ENCODE results near the gene MRPS18C. TPM values are rescaled to one million over a fixed set of nuclear protein-coding genes. Genes with fewer than 3 reads are reported as not detected.
"Not testable (repeated sequence)": the region's sequence is repeated elsewhere in the genome, so short reads cannot be mapped to it uniquely, and the experiment has no call there.

Gene MRPS18C
- total RNA-seq, 3 donors from 2014 or later, result 28.9 to 47.8 (median 36.2) TPM

GRCh38 chr4:83503974-83504373, 48.1 kb downstream of the MRPS18C start:
- Histone ChIP-seq H3K36me3 (ENCODE audit: low read depth) (no peaks in the 10 kb centered on the region), H3K9me3 (no peaks in the 10 kb centered on the region), H3K4me3 (no peak overlapping the region), H3K4me1 (ENCODE audit: low read depth) (no peaks in the 10 kb centered on the region)
- DNase-seq (no peak), ATAC-seq (no peak)
- no peak for TF ChIP-seq CTCF (IDR thresholded peaks at IDR 0.05)
- intact Hi-C loops (cut with DNase I, micrococcal nuclease), result loop anchor here in 1 of 2 donors (10.0 kb wide), 1 partner anchor 131 kb away; no protein-coding TSS in a partner anchor

- Histone ChIP-seq H3K36me3 (ENCODE audit: low read depth) (no peaks in the 10 kb centered on the region), H3K4me3 (no peak overlapping the region), H3K4me1 (ENCODE audit: low read depth) (no peaks in the 10 kb centered on the region), H3K9me3 (no peaks in the 10 kb centered on the region)
- no peak for ATAC-seq
- no peak for DNase-seq
- TF ChIP-seq CTCF (IDR thresholded peaks at IDR 0.05), result no peak
- intact Hi-C loops (cut with DNase I, micrococcal nuclease), result loop anchor here in 1 of 2 donors (10.0 kb wide), 1 partner anchor 130 kb away; no protein-coding TSS in a partner anchor
Measured at GRCh38 chr4:83504503-83504902, 48.6 kb downstream of the MRPS18C start.

- no peak for ATAC-seq
- TF ChIP-seq CTCF (IDR thresholded peaks at IDR 0.05), result no peak
- no peaks in the 10 kb centered on the region for H3K36me3 ChIP-seq (ENCODE audit: low read depth)
- H3K4me1 ChIP-seq (ENCODE audit: low read depth), result no peaks in the 10 kb centered on the region
- intact Hi-C loops (cut with DNase I, micrococcal nuclease), result loop anchor here (5.0 to 10.0 kb wide), 2 partner anchors 130 to 137 kb away; no protein-coding TSS in a partner anchor
- no peak overlapping the region for H3K4me3 ChIP-seq
- H3K9me3 ChIP-seq, result no peaks in the 10 kb centered on the region
- DNase-seq, result no peak
Measured at GRCh38 chr4:83504996-83505395, 49.1 kb downstream of the MRPS18C start.

- H3K4me3 ChIP-seq; H3K9me3 ChIP-seq; H3K4me1 ChIP-seq (ENCODE audit: low read depth); H3K36me3 ChIP-seq (ENCODE audit: low read depth): not testable (repeated sequence)
- intact Hi-C loops (cut with DNase I, micrococcal nuclease), result loop anchor here (5.0 to 10.0 kb wide), 2 partner anchors 126 to 133 kb away; no protein-coding TSS in a partner anchor
- peak; percentile 77 for ATAC-seq
- TF ChIP-seq CTCF (IDR thresholded peaks at IDR 0.05), result peak; percentile 53
- DNase-seq, result peak; percentile 45 to 84 (median 61)
Measured at GRCh38 chr4:83509156-83509585, 53.3 kb downstream of the MRPS18C start.

- TF ChIP-seq CTCF (IDR thresholded peaks at IDR 0.05), result no peak
- no peaks in the 10 kb centered on the region for H3K9me3 ChIP-seq
- H3K36me3 ChIP-seq (ENCODE audit: low read depth), result no peaks in the 10 kb centered on the region
- no peaks in the 10 kb centered on the region for H3K4me1 ChIP-seq (ENCODE audit: low read depth)
- ATAC-seq (no peak), DNase-seq (no peak)
- H3K4me3 ChIP-seq, result no peak overlapping the region
- intact Hi-C loops (cut with DNase I, micrococcal nuclease), result no loop called here
Measured at GRCh38 chr4:83510442-83510841, 54.6 kb downstream of the MRPS18C start.

Other genes starting within 250 kb of the MRPS18C start
- 10 to 100 TPM; 12.5 to 21.6 (median 18.1) TPM for gene COQ2, start 171.3 kb upstream of the MRPS18C start, total RNA-seq
- 10 to 100 TPM in 2 of 3 donors, 1 to 10 TPM in 1; 6.9 to 17.2 (median 14.0) TPM for gene HPSE, start 121.2 kb upstream of the MRPS18C start, total RNA-seq
- gene HELQ, start 235 bp upstream of the MRPS18C start, total RNA-seq, result 10 to 100 TPM; 10.8 to 17.2 (median 12.2) TPM
- gene ABRAXAS1, start 29.0 kb downstream of the MRPS18C start, total RNA-seq, result 10 to 100 TPM in 2 of 3 donors, 1 to 10 TPM in 1; 7.7 to 14.8 (median 10.0) TPM
- gene GPAT3, start 80.0 kb downstream of the MRPS18C start, total RNA-seq, result 10 to 100 TPM; 16.7 to 43.3 (median 26.4) TPM